WI38 (cell line): ENCODE results near the gene HAGHL.
"Not testable (repeated sequence)": the region's sequence is repeated elsewhere in the genome, so short reads cannot be mapped to it uniquely, and the experiment has no call there.

Source experiments
- H3K4me3 ChIP-seq: 2 replicates; pipeline ENCODE4 v1.5.1; 2011; ENCODE audit warnings: low read depth, mild to moderate bottlenecking, control low read depth, low read length
- TF ChIP-seq, protein P1 (sequence below): IDR thresholded peaks from 2 replicates; pipeline ENCODE4 v1.5.1; 2012; ENCODE audit warnings: low read depth, mild to moderate bottlenecking, control low read depth, low read length

The HAGHL gene

DNA sequence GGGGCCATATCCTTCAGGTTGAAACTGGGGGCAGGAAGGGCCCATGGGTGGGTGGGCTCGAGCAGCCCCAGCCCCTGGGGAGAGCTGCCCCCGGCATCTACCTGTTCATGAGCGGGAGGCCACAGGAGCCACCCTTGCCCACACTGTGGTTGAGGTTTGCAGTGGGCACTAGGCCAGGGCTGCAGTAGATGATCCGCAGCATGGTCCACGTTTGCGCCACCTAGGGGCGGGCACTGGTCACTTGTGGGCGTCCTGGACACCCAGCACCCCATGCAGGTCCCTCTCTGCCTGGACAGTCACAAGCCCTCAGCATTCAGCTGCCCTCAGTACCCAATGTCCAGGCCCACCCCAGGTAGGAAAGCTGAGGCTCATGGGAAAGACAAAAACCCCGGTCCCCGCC is 40.9 kb upstream of the HAGHL start:
- H3K4me3 ChIP-seq: no peak overlapping the region

DNA sequence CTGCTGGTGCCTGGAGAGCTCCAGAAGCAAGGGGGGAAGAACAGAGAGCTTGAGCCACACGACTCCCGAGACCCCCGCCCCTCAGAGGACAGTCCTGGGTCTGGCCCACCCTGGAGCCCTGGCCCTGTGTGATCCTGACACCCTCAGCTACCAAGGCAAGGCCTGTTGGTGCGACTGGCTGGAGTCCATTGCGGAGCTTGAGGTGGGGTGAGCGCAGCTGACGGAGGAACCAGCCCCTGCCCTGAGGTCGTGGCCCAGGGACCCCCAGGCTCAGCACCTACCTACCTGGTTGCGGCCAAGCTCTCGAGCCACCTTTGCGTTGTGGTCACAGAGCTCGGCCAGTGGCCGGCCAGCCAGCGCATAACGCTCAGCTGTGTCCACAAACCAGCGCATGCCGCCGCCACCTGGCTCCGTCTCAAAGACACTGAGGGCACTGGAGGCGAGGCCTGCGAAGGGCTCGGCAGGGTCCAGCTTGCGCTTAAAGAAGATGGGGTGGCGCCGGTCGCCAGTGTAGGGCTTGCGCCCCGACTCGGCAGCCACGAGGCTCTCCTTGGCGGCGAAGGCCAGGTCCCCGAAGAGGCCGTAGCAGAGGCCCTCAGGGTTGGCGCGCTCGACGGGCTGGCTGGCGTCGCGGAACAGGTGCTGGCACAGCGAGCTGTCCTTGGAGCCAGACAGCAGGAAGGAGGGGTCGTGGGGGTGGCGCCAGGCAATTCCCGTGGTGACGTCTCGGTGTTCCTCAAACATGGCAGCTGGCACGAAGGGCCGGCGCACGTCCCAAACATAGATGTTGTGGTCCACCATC is 40.2 kb upstream of the HAGHL start:
- H3K4me3 ChIP-seq: no peak overlapping the region
- TF ChIP-seq, protein P1, sequence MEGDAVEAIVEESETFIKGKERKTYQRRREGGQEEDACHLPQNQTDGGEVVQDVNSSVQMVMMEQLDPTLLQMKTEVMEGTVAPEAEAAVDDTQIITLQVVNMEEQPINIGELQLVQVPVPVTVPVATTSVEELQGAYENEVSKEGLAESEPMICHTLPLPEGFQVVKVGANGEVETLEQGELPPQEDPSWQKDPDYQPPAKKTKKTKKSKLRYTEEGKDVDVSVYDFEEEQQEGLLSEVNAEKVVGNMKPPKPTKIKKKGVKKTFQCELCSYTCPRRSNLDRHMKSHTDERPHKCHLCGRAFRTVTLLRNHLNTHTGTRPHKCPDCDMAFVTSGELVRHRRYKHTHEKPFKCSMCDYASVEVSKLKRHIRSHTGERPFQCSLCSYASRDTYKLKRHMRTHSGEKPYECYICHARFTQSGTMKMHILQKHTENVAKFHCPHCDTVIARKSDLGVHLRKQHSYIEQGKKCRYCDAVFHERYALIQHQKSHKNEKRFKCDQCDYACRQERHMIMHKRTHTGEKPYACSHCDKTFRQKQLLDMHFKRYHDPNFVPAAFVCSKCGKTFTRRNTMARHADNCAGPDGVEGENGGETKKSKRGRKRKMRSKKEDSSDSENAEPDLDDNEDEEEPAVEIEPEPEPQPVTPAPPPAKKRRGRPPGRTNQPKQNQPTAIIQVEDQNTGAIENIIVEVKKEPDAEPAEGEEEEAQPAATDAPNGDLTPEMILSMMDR: no peak

More for the DNA sequence above, 40.9 kb upstream of the HAGHL start:
- TF ChIP-seq, protein P1: peak; percentile 29; the same call in 1 of the 2 replicates

DNA sequence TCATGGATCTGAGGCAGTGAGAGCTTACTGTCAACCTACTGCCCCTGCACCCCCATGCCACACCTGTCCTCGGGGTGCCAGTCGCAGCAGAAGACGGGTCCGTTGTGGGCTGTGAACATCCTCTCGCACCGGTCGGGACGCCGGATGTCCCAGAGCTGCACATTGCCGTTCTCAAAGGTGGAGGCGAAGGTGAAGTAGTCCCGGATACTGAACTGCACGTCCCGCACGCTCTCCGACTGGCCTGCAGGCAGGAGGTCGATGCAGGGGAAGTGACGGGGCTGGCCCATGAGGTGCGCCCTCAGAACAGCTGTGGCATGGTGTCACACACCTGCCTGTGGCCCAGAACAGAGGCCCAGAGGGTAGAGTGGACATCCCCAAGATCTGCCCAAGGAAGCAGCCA is 39.4 kb upstream of the HAGHL start:
- H3K4me3 ChIP-seq: no peak overlapping the region
- TF ChIP-seq, protein P1: no peak

DNA sequence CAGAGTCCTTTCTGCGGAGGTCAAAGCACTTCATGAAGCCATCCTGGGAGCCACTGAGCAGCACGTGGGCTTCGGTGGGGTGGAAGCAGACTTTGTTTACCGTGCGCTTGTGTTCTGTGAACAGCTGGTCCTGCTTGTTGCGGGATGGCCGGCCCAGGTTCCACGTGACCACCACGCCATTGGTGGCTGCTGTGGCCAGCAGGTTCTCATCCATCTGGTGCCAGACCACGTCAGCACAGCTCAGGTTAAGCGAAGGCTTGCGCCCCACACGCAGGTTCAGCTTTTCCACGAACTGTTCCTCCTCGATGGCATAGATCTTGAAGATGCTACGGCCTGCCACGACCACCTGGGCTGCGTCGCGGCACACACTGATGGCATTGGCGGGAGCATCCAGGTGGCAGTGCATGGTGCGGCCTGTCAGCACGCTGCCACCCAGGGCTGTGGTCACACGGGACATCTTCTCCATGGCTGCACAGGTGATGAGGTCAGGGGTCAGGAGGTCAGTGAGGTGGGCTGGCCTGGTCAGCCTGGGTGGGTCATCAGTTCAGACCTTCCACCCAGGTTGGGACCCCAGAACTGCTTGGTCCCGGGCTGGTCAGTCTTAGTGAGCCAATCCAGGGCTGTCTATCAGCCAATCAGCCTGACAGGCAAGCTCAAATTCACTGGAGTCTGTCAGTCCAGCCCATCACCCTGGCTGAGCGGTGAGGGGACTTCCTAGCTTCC is 37.6 kb upstream of the HAGHL start:
- peak overlapping the region; percentile 94 for H3K4me3 ChIP-seq
- TF ChIP-seq, protein P1: no peak

DNA sequence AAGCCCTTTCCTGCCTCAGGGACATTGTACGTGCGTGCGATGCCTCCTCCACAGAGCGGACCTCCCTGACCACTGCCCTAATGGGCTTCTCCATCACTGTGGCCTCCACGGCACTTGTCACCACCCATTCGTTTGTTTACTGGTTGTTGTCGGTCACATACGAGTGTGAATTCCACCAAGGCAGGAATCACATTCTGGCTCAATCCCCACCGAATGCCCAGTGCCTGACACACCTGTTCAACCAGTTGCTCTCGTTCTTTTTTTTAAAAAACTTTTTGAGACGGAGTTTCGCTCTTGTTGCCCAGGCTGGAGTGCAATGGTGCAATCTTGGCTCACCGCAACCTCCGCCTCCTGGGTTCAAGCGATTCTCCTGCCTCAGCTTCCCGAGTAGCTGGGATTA is 35.7 kb upstream of the HAGHL start:
- H3K4me3 ChIP-seq: not testable (repeated sequence)

DNA sequence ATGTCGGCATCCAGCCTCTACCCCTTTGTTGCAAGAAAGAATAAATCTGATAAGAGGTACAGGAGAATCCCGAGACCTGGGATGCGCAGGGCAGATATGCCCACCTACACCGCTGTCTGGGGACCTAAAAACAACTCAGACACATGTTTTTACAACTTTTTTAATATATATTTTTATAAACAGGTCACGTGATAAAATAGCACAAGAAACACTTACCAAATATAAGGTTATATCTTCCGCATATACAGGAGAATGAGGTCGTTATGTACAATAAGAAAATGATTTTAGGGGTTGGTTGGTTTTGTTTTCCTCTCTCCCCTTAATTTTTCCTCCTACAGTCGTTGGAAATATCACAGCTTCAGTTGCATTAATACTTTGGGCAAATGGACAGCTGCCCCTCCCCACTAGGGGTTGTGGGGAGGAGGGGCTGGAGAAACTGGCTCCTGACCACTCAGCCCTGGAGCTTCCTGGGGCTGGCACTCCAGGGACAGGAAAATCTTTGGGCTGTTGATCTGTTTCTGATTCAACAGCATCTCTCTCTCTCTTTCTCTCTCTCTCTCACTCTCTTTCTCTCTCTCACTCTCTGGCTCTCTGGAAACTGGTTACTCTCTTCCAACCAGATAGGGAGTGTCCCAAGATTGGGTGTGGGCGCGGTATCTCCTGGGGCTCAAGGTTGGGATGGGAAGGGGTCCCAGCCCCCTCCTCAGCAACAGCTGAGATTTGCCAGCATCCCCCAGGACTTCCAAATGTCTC is 34.4 kb upstream of the HAGHL start:
- TF ChIP-seq, protein P1: no peak

DNA sequence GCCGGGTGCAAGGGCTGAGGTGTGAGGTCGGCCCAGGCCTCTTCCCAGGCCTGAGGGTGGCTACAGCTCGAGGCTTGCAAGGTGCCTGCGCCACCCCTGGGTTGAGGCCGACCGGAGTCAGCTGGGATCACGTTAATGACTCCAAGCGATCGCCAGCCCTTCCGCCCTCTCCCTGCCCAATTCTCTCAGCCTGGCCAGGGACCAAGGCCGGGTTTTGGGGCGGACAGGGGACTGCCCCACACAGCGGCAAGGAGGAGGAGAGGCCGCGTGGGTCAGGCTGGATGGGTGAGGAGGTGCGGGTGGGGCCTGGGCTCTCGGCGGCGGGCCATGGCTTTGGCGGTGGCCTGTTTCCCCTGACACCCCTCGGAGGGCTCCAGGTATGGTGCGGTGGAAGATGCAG is 33.5 kb upstream of the HAGHL start:
- H3K4me3 ChIP-seq: no peak overlapping the region
- TF ChIP-seq, protein P1: no peak

More for the DNA sequence above, 34.4 kb upstream of the HAGHL start:
- H3K4me3 ChIP-seq: no peak overlapping the region
